ENCODE measurements around the gene ZFYVE21.
"Not testable (repeated sequence)": the region's sequence is repeated elsewhere in the genome, so short reads cannot be mapped to it uniquely, and the experiment has no call there.

The ZFYVE21 gene

DNA sequence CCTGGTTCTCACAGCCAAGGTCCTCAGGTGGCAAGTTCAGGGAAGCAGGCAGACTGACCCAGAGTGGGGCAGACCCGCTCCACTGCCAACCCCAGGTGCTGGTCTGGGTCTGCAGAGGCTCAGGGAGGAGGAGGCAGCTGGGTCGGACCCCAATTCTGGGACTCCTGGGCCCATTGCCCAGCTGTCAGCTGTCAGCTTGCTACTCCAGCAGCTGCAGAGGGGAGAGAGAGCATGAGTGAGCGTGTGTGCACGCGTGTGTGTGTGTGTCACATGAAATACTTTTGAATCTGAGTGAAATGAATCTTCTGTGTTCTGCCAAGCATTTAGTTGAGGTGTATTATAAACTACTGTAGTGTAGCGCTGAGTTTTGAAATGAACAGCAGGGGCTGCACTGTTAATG lies 31.1 kb upstream of the ZFYVE21 start:
- Histone ChIP-seq H3K27ac (ENCODE audit: low read depth, low read length) (no peak overlapping the region), H3K9me3 (ENCODE audit: control insufficient read depth, insufficient read depth, low read depth, low read length) (no peaks in the 10 kb centered on the region), H3K4me3 (ENCODE audit: low read depth, low read length) (no peak overlapping the region), H3K9ac (ENCODE audit: low read length) (no peak overlapping the region), H3K36me3 (ENCODE audit: control insufficient read depth, insufficient read depth, low read length) (peaks cover 89% of the 10 kb centered on the region), H3K4me1 (ENCODE audit: control insufficient read depth, insufficient read depth, low read length) (peaks cover 3% of the 10 kb centered on the region; the same call in 1 of the 2 replicates), H3K27me3 (ENCODE audit: control insufficient read depth, insufficient read depth, low read length) (no peaks in the 10 kb centered on the region)

GRCh38 chr14:103684871-103685270 lies 30.7 kb upstream of the ZFYVE21 start:
- H3K27ac ChIP-seq (ENCODE audit: low read depth, low read length), result no peak overlapping the region
- no peaks in the 10 kb centered on the region for H3K9me3 ChIP-seq (ENCODE audit: control insufficient read depth, insufficient read depth, low read depth, low read length)
- no peak overlapping the region for H3K4me3 ChIP-seq (ENCODE audit: low read depth, low read length)
- H3K27me3 ChIP-seq (ENCODE audit: control insufficient read depth, insufficient read depth, low read length), result no peaks in the 10 kb centered on the region
- H3K4me1 ChIP-seq (ENCODE audit: control insufficient read depth, insufficient read depth, low read length), result peaks cover 5% of the 10 kb centered on the region; the same call in 1 of the 2 replicates
- no peak overlapping the region for H3K9ac ChIP-seq (ENCODE audit: low read length)
- H3K36me3 ChIP-seq (ENCODE audit: control insufficient read depth, insufficient read depth, low read length), result peaks cover 88% of the 10 kb centered on the region

DNA sequence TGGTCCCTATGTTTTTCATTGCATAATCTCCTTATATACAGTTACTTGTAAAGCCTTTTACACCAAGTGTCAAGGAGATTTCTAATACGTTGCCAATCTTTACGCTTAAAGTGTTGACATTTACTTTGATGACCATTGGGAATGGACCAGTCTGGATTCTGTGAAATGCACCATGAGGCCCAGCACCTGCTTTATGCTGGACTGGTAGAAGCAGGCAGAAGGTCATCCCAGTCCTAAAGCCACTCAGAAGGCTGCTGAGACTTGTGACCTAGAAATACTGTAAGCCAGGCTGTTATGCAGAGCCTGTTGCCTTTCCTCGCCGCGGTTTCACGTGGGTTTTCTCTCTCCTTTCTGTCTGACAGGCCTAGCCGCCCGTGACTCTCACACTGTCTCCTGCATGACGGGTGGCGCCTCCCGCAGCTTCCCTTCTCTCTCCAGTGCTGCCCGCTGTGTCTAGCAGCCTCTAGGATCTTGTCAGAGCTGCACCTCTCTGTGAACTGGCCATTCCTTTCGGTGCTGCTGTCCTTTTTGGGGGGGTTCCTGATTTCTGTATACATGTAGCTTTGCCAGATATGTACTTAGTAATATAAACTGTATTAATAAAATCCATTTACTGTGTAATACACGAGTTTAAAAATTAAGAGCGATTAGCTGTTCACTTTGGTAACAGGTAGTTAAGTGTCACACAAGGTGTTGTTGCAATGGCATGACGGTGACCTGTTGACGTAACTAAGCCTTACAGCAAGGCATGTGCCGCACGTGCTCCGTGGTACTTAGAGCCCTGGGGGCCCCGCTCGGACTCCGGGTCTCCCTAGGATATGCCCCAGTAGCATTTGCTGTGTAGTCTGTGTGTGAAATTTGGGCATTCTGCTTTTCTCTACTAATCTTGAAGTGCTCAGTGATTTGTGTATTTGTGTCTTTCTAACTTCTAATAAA lies 30.1 kb upstream of the ZFYVE21 start:
- no peak overlapping the region for H3K27ac ChIP-seq (ENCODE audit: low read depth, low read length)
- H3K4me1 ChIP-seq (ENCODE audit: control insufficient read depth, insufficient read depth, low read length), result peaks cover 5% of the 10 kb centered on the region; the same call in 1 of the 2 replicates
- H3K4me3 ChIP-seq (ENCODE audit: low read depth, low read length), result no peak overlapping the region
- H3K9me3 ChIP-seq (ENCODE audit: control insufficient read depth, insufficient read depth, low read depth, low read length), result no peaks in the 10 kb centered on the region
- H3K9ac ChIP-seq (ENCODE audit: low read length), result no peak overlapping the region
- H3K36me3 ChIP-seq (ENCODE audit: control insufficient read depth, insufficient read depth, low read length), result peaks cover 88% of the 10 kb centered on the region
- H3K27me3 ChIP-seq (ENCODE audit: control insufficient read depth, insufficient read depth, low read length), result no peaks in the 10 kb centered on the region

DNA sequence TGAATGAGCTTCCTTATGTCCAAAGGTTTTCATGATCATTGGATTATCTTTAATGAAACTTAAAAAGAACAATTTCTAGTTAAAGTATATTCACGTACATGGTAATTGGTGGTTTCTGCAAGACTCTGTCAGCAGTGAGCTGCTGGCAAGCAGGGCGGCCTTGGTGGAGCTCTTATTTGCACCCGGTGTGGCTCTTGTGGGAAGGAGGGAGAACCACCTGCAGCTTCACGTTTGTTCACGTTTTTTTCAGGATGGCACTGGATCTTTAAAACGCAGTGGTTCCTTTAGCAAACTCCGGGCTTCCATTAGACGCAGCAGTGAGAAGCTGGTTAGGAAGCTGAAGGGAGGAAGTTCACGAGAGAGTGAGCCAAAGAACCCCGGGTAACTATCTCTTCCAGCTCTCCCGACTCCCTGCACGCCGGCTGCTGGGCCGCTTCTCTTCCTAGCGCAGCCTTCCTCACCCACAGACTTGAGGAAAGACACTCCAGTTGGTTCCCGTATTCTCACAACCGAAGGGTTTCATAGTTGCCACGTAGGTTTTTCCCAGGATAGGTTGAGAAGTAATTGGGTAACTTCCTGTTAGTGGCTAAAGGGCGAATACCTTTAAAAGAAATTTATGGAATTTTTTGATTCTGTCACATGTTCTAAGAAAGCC lies 28.7 kb upstream of the ZFYVE21 start:
- no peaks in the 10 kb centered on the region for H3K9me3 ChIP-seq (ENCODE audit: control insufficient read depth, insufficient read depth, low read depth, low read length)
- H3K27ac ChIP-seq (ENCODE audit: low read depth, low read length), result no peak overlapping the region; the same call in 1 of the 2 replicates
- H3K4me1 ChIP-seq (ENCODE audit: control insufficient read depth, insufficient read depth, low read length), result peaks cover 5% of the 10 kb centered on the region; the same call in 1 of the 2 replicates
- no peak overlapping the region for H3K9ac ChIP-seq (ENCODE audit: low read length)
- peaks cover 77% of the 10 kb centered on the region for H3K36me3 ChIP-seq (ENCODE audit: control insufficient read depth, insufficient read depth, low read length)
- H3K27me3 ChIP-seq (ENCODE audit: control insufficient read depth, insufficient read depth, low read length), result no peaks in the 10 kb centered on the region
- no peak overlapping the region for H3K4me3 ChIP-seq (ENCODE audit: low read depth, low read length)

GRCh38 chr14:103687712-103688111 lies 27.9 kb upstream of the ZFYVE21 start:
- Histone ChIP-seq H3K4me3 (ENCODE audit: low read depth, low read length) (no peak overlapping the region), H3K36me3 (ENCODE audit: control insufficient read depth, insufficient read depth, low read length) (peaks cover 83% of the 10 kb centered on the region), H3K4me1 (ENCODE audit: control insufficient read depth, insufficient read depth, low read length) (peaks cover 5% of the 10 kb centered on the region; the same call in 1 of the 2 replicates), H3K27ac (ENCODE audit: low read depth, low read length) (no peak overlapping the region), H3K27me3 (ENCODE audit: control insufficient read depth, insufficient read depth, low read length) (no peaks in the 10 kb centered on the region), H3K9me3 (ENCODE audit: control insufficient read depth, insufficient read depth, low read depth, low read length) (no peaks in the 10 kb centered on the region), H3K9ac (ENCODE audit: low read length) (no peak overlapping the region)

DNA sequence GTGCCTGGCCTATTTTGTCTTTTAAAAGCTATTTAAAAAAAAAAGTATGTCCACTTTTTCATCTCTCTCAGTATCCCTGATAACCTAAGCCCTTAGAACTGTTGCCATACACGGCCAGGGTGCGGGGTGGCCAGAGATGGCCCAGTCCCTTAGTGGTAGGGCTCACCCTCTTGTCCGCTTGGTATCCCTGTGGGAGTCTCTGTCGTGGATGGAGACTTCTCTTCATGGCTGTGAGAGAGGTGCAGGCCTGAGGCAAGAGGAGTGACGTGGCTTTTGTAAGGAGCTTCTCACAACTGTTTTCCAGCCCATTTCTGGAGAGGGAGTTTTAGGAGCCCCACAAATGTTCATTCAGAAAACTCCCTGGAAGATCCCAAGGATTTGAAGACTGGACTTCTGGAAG lies 27.2 kb upstream of the ZFYVE21 start:
- H3K4me3 ChIP-seq (ENCODE audit: low read depth, low read length), result no peak overlapping the region
- no peak overlapping the region for H3K9ac ChIP-seq (ENCODE audit: low read length)
- no peaks in the 10 kb centered on the region for H3K27me3 ChIP-seq (ENCODE audit: control insufficient read depth, insufficient read depth, low read length)
- H3K4me1 ChIP-seq (ENCODE audit: control insufficient read depth, insufficient read depth, low read length), result peaks cover 5% of the 10 kb centered on the region; the same call in 1 of the 2 replicates
- no peak overlapping the region for H3K27ac ChIP-seq (ENCODE audit: low read depth, low read length)
- H3K9me3 ChIP-seq (ENCODE audit: control insufficient read depth, insufficient read depth, low read depth, low read length), result no peaks in the 10 kb centered on the region
- H3K36me3 ChIP-seq (ENCODE audit: control insufficient read depth, insufficient read depth, low read length), result peaks cover 83% of the 10 kb centered on the region

DNA sequence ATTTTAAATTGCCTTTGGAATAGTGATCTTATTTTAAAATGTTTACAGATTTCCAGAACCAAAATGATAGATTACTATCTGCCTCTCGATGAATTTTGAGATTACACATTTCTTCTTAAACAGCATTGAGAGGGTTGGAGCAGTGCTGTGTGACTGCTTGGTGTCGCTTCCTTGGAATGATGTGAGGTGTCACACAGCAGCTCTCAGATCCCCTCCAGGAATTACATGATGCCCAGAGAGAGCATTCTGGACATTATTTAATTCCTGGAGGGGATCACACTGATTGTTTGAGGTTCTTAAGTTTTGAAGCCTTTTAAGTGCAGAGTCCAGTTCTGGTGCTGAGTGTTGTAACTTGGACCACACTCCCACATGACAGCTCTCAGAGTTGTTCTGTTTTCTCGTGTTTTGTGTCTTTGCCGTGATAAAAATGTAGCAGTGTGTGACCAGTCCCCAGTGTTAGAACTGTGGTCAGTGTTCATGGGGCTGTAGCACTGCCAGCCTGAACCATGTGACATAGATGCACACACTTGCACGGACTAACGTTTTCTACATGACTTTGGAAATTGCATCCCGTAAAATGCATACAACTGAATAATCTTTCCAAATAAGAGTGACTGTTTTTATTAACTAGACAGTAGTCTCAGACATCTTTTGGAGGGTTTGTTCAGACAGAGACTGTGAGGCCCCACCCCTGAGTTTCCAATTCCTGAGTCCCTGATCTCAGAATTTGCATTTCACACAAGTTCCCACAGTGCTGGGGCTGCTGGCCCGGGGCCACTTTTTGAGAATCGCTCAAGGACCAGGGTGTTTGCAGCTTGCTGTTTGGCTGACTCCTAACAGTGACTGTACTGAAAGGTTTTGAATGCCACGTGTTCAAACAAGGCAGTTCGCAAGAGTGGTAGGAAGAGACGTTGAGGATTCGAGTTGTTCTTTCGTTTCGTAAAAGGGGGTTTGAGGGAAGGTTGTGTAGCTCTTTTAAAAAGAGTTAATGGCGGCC lies 26.4 kb upstream of the ZFYVE21 start:
- peaks cover 85% of the 10 kb centered on the region for H3K36me3 ChIP-seq (ENCODE audit: control insufficient read depth, insufficient read depth, low read length)
- no peak overlapping the region for H3K4me3 ChIP-seq (ENCODE audit: low read depth, low read length)
- peaks cover 5% of the 10 kb centered on the region; the same call in 1 of the 2 replicates for H3K4me1 ChIP-seq (ENCODE audit: control insufficient read depth, insufficient read depth, low read length)
- H3K9ac ChIP-seq (ENCODE audit: low read length), result no peak overlapping the region
- no peaks in the 10 kb centered on the region for H3K27me3 ChIP-seq (ENCODE audit: control insufficient read depth, insufficient read depth, low read length)
- H3K27ac ChIP-seq (ENCODE audit: low read depth, low read length), result no peak overlapping the region
- H3K9me3 ChIP-seq (ENCODE audit: control insufficient read depth, insufficient read depth, low read depth, low read length), result no peaks in the 10 kb centered on the region

GRCh38 chr14:103690332-103690731 lies 25.3 kb upstream of the ZFYVE21 start:
- Histone ChIP-seq H3K27ac (ENCODE audit: low read depth, low read length) (no peak overlapping the region), H3K27me3 (ENCODE audit: control insufficient read depth, insufficient read depth, low read length) (no peaks in the 10 kb centered on the region), H3K4me1 (ENCODE audit: control insufficient read depth, insufficient read depth, low read length) (peaks cover 5% of the 10 kb centered on the region; the same call in 1 of the 2 replicates), H3K36me3 (ENCODE audit: control insufficient read depth, insufficient read depth, low read length) (peaks cover 82% of the 10 kb centered on the region), H3K9ac (ENCODE audit: low read length) (no peak overlapping the region), H3K9me3 (ENCODE audit: control insufficient read depth, insufficient read depth, low read depth, low read length) (no peaks in the 10 kb centered on the region), H3K4me3 (ENCODE audit: low read depth, low read length) (no peak overlapping the region)

DNA sequence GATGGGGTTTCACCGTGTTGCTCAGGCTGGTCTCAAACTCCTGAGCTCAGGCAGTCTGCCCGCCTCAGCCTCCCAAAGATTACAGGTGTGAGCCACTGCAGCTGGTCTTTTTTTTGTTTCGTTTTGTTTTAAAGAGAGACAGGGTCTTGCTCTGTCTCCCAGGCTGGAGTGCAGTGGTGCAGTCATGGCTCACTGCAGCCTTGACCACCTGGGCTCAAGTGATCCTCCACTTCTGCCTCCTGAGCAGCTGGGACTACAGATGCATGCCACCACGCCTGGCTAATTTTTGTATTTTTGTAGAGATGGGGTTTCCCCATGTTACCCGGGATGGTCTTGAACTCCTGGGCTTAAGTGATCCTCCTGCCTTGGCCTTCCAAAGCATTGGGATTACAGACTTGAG lies 24.0 kb upstream of the ZFYVE21 start:
- not testable (repeated sequence) for H3K27ac ChIP-seq (ENCODE audit: low read depth, low read length); H3K4me1 ChIP-seq (ENCODE audit: control insufficient read depth, insufficient read depth, low read length); H3K9me3 ChIP-seq (ENCODE audit: control insufficient read depth, insufficient read depth, low read depth, low read length); H3K4me3 ChIP-seq (ENCODE audit: low read depth, low read length); H3K27me3 ChIP-seq (ENCODE audit: control insufficient read depth, insufficient read depth, low read length); H3K9ac ChIP-seq (ENCODE audit: low read length)
- H3K36me3 ChIP-seq (ENCODE audit: control insufficient read depth, insufficient read depth, low read length), result peaks cover 80% of the 10 kb centered on the region

DNA sequence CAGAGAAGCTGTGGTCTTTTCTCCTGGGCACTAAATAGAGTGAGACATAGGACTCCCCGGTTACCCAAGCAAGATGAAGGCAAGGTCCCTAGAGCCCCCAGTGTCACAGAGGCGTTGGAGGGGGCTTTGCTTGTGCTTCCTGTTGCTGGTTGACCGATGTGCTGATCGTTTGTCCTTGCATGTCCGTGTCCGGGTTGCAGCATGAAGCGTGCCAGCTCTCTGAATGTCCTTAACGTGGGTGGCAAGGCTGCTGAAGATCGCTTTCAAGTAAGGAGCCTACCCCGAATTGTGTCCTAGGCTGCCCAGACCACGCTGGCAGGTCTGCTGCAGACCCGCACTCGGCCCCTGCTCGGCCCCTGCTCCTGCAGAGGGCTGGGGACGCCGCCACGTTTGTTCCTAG lies 23.5 kb upstream of the ZFYVE21 start:
- Histone ChIP-seq H3K27me3 (ENCODE audit: control insufficient read depth, insufficient read depth, low read length) (no peaks in the 10 kb centered on the region), H3K9ac (ENCODE audit: low read length) (no peak overlapping the region), H3K4me3 (ENCODE audit: low read depth, low read length) (no peak overlapping the region), H3K4me1 (ENCODE audit: control insufficient read depth, insufficient read depth, low read length) (peaks cover 5% of the 10 kb centered on the region; the same call in 1 of the 2 replicates), H3K27ac (ENCODE audit: low read depth, low read length) (no peak overlapping the region), H3K36me3 (ENCODE audit: control insufficient read depth, insufficient read depth, low read length) (peaks cover 79% of the 10 kb centered on the region), H3K9me3 (ENCODE audit: control insufficient read depth, insufficient read depth, low read depth, low read length) (no peaks in the 10 kb centered on the region)

Measured in HUES6 (cell line).